CD4-positive, alpha-beta T cell (primary cell): ENCODE measurements around the gene CD1D. TPM values are rescaled to one million over a fixed set of nuclear protein-coding genes. Genes with fewer than 3 reads are reported as not detected.
"Not testable (repeated sequence)": the region's sequence is repeated elsewhere in the genome, so short reads cannot be mapped to it uniquely, and the experiment has no call there.

Experiments
- ATAC-seq: fragments of 200-7000 bp; cut with Tn5 transposase; one replicate; pipeline ENCODE4 v1.10.0; 2022; ENCODE audit warnings: mild to moderate bottlenecking; ENCODE audit not compliant: poor library complexity
- CTCF ChIA-PET: fragments of 350-600 bp; sonication (Branson Sonifier 250); formaldehyde crosslinking; loops from one replicate; lab custom pipeline; 2021; ENCODE audit warnings: antibody characterized with exemption, inconsistent platforms; lab: Charles Lee
- POLR2A ChIA-PET: fragments of 350-600 bp; sonication (Branson Sonifier 250); formaldehyde crosslinking; loops from one replicate; lab custom pipeline; 2021; ENCODE audit warnings: antibody characterized with exemption, inconsistent platforms; lab: Charles Lee
- DNase-seq, 14 experiments: peaks; one replicate each; pipeline ENCODE4 v3.0.0-alpha.2; 2013 to 2020; ENCODE audit warnings: mixed read lengths in 2 of 14
- H3K27ac ChIP-seq, 2 donors: one replicate each; pipeline versions ENCODE4 v1.5.1 to v1.7.0; 2013; ENCODE audit warnings: low read length in 2 of 2, low read depth in 1 of 2, mild to moderate bottlenecking in 1 of 2
- H3K27me3 ChIP-seq, 2 experiments: 1 replicate in 1 of 2; 2 replicates in 1 of 2; pipeline versions ENCODE4 v1.6.1 to v1.7.0; 2013; ENCODE audit warnings: low read length in 2 of 2, control low read depth in 1 of 2, mild to moderate bottlenecking in 1 of 2, moderate library complexity in 1 of 2; ENCODE audit not compliant: insufficient read depth in 2 of 2, control insufficient read depth in 1 of 2
- H3K36me3 ChIP-seq: one replicate; pipeline ENCODE4 v1.6.1; 2013; ENCODE audit warnings: low read length, control low read depth; ENCODE audit not compliant: insufficient read depth
- H3K4me1 ChIP-seq: one replicate; pipeline ENCODE4 v1.6.1; 2013; ENCODE audit warnings: low read length, control low read depth; ENCODE audit not compliant: insufficient read depth
- H3K4me3 ChIP-seq: one replicate; pipeline ENCODE4 v1.5.1; 2013; ENCODE audit warnings: mild to moderate bottlenecking, low read length, moderate library complexity
- H3K9me3 ChIP-seq, 2 experiments: 1 replicate in 1 of 2; 2 replicates in 1 of 2; pipeline versions ENCODE4 v1.6.1 to v1.7.0; 2013; ENCODE audit warnings: low read length in 2 of 2, mild to moderate bottlenecking in 2 of 2, control low read depth in 1 of 2, moderate library complexity in 1 of 2; ENCODE audit not compliant: control insufficient read depth in 1 of 2, insufficient read depth in 1 of 2
- H3K27ac Mint-ChIP-seq: one replicate; pipeline ENCODE4 v1.8.0; 2020; ENCODE audit warnings: mixed read lengths
- H3K27me3 Mint-ChIP-seq: one replicate; pipeline ENCODE4 v1.8.0; 2021; ENCODE audit warnings: mixed read lengths
- H3K36me3 Mint-ChIP-seq: one replicate; pipeline ENCODE4 v1.8.0; 2021; ENCODE audit warnings: low read depth, mixed read lengths
- H3K4me1 Mint-ChIP-seq: one replicate; pipeline ENCODE4 v1.8.0; 2021; ENCODE audit warnings: low read depth, mixed read lengths
- H3K4me3 Mint-ChIP-seq: one replicate; pipeline ENCODE4 v1.8.0; 2020; ENCODE audit warnings: mild to moderate bottlenecking, mixed read lengths
- H3K9me3 Mint-ChIP-seq: one replicate; pipeline ENCODE4 v1.8.0; 2020; ENCODE audit warnings: mixed read lengths
- intact Hi-C, 2 experiments: fragments of 100-400 bp; cut with DNase I in 1 of 2; cut with micrococcal nuclease in 1 of 2; formaldehyde crosslinking; loops; one replicate each; pipeline versions ENCODE4 v1.15.1 to v1.9.0; 2023 to 2025; cut with DNase I, micrococcal nuclease
- total RNA-seq, 174 experiments: library from RNA in 2 of 174; stranded (reverse) in 2 of 174; gene quantifications; one replicate each; pipeline ENCODE4 v1.2.3 and lab custom pipeline; 2021 to 2026
- TF ChIP-seq, protein P1 (sequence below): fragments of 200-600 bp; IDR thresholded peaks from one replicate; pipeline ENCODE4 v1.8.0; 2022; ENCODE audit warnings: antibody characterized with exemption, mild to moderate bottlenecking

Gene CD1D
- total RNA-seq, 2 experiments from 2014 or later = 0.11 to 0.14 TPM

DNA sequence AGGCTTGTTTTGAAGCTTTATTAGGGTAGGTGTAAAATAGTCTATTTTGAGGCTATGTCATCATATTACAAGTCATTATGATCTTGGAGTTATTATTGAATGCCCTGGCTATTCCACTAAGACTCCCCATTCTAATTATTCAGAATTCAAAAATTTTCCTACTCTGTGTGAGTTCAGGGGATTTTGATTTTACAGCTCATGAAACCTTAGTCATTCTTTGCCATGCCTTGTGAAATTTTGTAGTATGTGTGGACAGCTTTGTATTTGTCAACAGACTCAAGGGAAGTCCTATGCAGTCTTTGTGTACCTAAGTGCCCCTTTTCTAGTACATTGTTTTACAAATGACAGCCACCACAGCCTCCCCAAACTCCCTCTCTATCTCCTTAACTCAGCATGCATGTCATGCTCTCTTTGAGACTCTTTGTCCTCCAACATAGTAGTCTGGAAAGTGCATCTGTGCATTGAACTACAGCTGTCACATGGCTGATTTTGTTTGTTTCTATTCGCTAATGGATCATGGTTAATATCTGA lies 28.0 kb downstream of the CD1D start:
- peaks cover 0 to 12% of the 10 kb centered on the region in 2 experiments for H3K9me3 ChIP-seq
- peaks cover 26% of the 10 kb centered on the region for H3K27me3 Mint-ChIP-seq

DNA sequence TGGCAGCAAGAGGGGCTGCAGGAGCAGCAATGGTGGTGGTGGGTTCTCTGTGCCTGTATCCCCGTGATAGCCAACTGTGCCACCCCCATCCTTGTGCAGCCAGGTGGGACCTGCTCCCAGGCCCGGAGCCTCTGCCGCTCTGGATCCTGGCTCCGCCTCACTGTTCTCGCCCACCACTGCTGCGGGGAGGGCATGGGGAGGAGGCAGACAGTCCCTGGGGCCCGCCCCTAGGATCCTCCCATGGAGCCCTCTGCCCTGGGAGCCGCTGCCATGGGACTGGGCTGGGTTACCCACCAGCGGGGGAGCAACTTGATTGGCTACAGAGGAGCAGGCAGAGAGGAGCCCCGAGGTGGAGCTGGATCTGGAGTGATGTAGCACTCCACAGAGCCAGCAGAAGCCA lies 31.6 kb downstream of the CD1D start:
- TF ChIP-seq, protein P1, sequence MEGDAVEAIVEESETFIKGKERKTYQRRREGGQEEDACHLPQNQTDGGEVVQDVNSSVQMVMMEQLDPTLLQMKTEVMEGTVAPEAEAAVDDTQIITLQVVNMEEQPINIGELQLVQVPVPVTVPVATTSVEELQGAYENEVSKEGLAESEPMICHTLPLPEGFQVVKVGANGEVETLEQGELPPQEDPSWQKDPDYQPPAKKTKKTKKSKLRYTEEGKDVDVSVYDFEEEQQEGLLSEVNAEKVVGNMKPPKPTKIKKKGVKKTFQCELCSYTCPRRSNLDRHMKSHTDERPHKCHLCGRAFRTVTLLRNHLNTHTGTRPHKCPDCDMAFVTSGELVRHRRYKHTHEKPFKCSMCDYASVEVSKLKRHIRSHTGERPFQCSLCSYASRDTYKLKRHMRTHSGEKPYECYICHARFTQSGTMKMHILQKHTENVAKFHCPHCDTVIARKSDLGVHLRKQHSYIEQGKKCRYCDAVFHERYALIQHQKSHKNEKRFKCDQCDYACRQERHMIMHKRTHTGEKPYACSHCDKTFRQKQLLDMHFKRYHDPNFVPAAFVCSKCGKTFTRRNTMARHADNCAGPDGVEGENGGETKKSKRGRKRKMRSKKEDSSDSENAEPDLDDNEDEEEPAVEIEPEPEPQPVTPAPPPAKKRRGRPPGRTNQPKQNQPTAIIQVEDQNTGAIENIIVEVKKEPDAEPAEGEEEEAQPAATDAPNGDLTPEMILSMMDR = no peak
- H3K27ac Mint-ChIP-seq = no peak overlapping the region
- intact Hi-C loops = no loop called here

More for the DNA sequence above, 28.0 kb downstream of the CD1D start:
- H3K4me3 ChIP-seq = no peak overlapping the region
- Mint-ChIP-seq H3K27ac (no peak overlapping the region), H3K36me3 (no peaks in the 10 kb centered on the region), H3K4me1 (peaks cover 10% of the 10 kb centered on the region), H3K9me3 (no peaks in the 10 kb centered on the region), H3K4me3 (no peak overlapping the region)
- no peak overlapping the region for H3K27ac ChIP-seq
- CTCF ChIA-PET = interaction anchor here (0.8 kb wide), 1 partner anchor 48 kb away, joined by 3 read pairs; no protein-coding TSS in a partner anchor
- H3K36me3 ChIP-seq = no peaks in the 10 kb centered on the region
- intact Hi-C loops = loop anchor here in 1 of 2 experiments (10.0 kb wide), 1 partner anchor 126 kb away; the partner anchor contains the start of gene CD1B
- ATAC-seq (no peak), DNase-seq (no peak)
- H3K4me1 ChIP-seq = peaks cover 4% of the 10 kb centered on the region
- peaks cover 9 to 18% of the 10 kb centered on the region in 2 experiments for H3K27me3 ChIP-seq
- TF ChIP-seq, protein P1 = no peak
- POLR2A ChIA-PET = no interaction called here

DNA sequence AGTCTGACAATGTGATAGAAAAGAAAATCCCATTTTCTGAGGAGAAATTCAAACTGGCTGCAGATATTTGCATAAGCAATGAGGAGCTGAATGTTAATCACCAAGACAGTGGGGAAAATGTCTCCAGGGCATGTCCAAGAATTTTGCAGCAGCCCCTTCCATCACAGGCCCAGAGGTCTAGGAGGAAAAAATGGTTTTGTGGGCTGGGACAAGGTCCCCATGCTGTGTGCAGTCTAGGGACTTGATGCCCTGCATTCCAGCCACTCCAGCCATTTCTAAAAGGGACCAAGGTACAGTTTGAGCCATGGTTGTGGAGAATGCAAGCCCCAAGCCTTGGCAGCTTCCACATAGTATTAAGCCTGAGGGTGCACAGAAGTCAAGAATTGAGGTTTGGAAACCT lies 42.8 kb downstream of the CD1D start:
- H3K4me1 Mint-ChIP-seq, H3K36me3 ChIP-seq, H3K9me3 ChIP-seq, DNase-seq, H3K27ac ChIP-seq, H3K27ac Mint-ChIP-seq, H3K4me3 ChIP-seq, H3K9me3 Mint-ChIP-seq, H3K4me3 Mint-ChIP-seq, POLR2A ChIA-PET, H3K4me1 ChIP-seq, ATAC-seq, H3K36me3 Mint-ChIP-seq, intact Hi-C loops, CTCF ChIA-PET: not testable (repeated sequence)
- H3K27me3 Mint-ChIP-seq = peaks cover 36% of the 10 kb centered on the region
- peaks cover 12 to 17% of the 10 kb centered on the region in 2 experiments for H3K27me3 ChIP-seq

More for the DNA sequence above, 31.6 kb downstream of the CD1D start:
- no peak overlapping the region for H3K4me3 ChIP-seq
- no peaks in the 10 kb centered on the region for H3K36me3 ChIP-seq
- H3K4me1 ChIP-seq = no peaks in the 10 kb centered on the region
- ChIA-PET POLR2A (no interaction called here), CTCF (no interaction called here)
- DNase-seq (no peak), ATAC-seq (no peak)
- peaks cover 7 to 18% of the 10 kb centered on the region in 2 experiments for H3K27me3 ChIP-seq
- no peaks in the 10 kb centered on the region for H3K36me3 Mint-ChIP-seq
- no peaks in the 10 kb centered on the region for H3K9me3 Mint-ChIP-seq
- no peak overlapping the region for H3K4me3 Mint-ChIP-seq
- H3K4me1 Mint-ChIP-seq = no peaks in the 10 kb centered on the region
- H3K27me3 Mint-ChIP-seq = peaks cover 20% of the 10 kb centered on the region
- no peak overlapping the region for H3K27ac ChIP-seq
- H3K9me3 ChIP-seq = peaks cover 0 to 12% of the 10 kb centered on the region in 2 experiments
